ENCODE measurements around the gene MARK3.
"Not testable (repeated sequence)": the region's sequence is repeated elsewhere in the genome, so short reads cannot be mapped to it uniquely, and the experiment has no call there.

MARK3 gene

GRCh38 chr14:103495854-103496253 lies 110.6 kb downstream of the MARK3 start:
- no peak for DNase-seq

- DNase-seq = no peak
These were observed 111.6 kb downstream of the MARK3 start for GRCh38 chr14:103496776-103497175.

GRCh38 chr14:103499709-103500108 lies 114.5 kb downstream of the MARK3 start:
- DNase-seq = no peak

- DNase-seq = peak; percentile 74
These were observed 115.2 kb downstream of the MARK3 start for GRCh38 chr14:103500148-103500990.

GRCh38 chr14:103501041-103501870 lies 116.0 kb downstream of the MARK3 start:
- DNase-seq = no peak

GRCh38 chr14:103501921-103502669 lies 116.9 kb downstream of the MARK3 start:
- DNase-seq = no peak

- no peak for DNase-seq
These were observed 117.7 kb downstream of the MARK3 start for GRCh38 chr14:103502877-103503276.

GRCh38 chr14:103503296-103503695 lies 118.1 kb downstream of the MARK3 start:
- DNase-seq = no peak

- no peak for DNase-seq
These were observed 119.9 kb downstream of the MARK3 start for GRCh38 chr14:103504991-103505565.

- no peak for DNase-seq
These were observed 122.5 kb downstream of the MARK3 start for GRCh38 chr14:103507751-103508150.

GRCh38 chr14:103508521-103509329 lies 123.5 kb downstream of the MARK3 start:
- no peak for DNase-seq

- DNase-seq = no peak
These were observed 124.9 kb downstream of the MARK3 start for GRCh38 chr14:103509864-103510723.

- no peak for DNase-seq
These were observed 125.8 kb downstream of the MARK3 start for GRCh38 chr14:103510724-103511693.

- not testable (repeated sequence) for DNase-seq
These were observed 127.0 kb downstream of the MARK3 start for GRCh38 chr14:103512180-103512579.

- no peak for DNase-seq
These were observed 127.7 kb downstream of the MARK3 start for GRCh38 chr14:103512701-103513611.

- DNase-seq = no peak
These were observed 129.6 kb downstream of the MARK3 start for GRCh38 chr14:103514596-103515421.

- DNase-seq = no peak
These were observed 131.4 kb downstream of the MARK3 start for GRCh38 chr14:103516426-103517173.
